K562 (cell line): ENCODE results near the gene CUTC. TPM values are rescaled to one million over a fixed set of nuclear protein-coding genes. Genes with fewer than 3 reads are reported as not detected.
A peak's percentile ranks its signal among the peaks of the same experiment; 100 is the strongest.
"Not testable (repeated sequence)": the region's sequence is repeated elsewhere in the genome, so short reads cannot be mapped to it uniquely, and the experiment has no call there.

Experiments
- ATAC-seq: fragments of 200-7000 bp; cut with Tn5 transposase; 3 replicates; pipeline ENCODE4 v1.9.1; 2020; ENCODE audit warnings: moderate library complexity
- BruUV-seq: library from RNA; stranded (reverse); fragments of 400-500 nt; replicated peaks from 2 replicates; lab custom pipeline; 2021; lab: Mats Ljungman, UMichigan
- CTCF ChIA-PET: fragments of 300-600 bp; formaldehyde crosslinking; extraction: SDS; loops from one replicate; lab custom pipeline; 2021; ENCODE audit warnings: low intra/inter-chr PET ratio; lab: Yijun Ruan, JAX
- POLR2A ChIA-PET: fragments of 300-600, 350-650 bp; sonication (Branson Sonifier 250); formaldehyde crosslinking; extraction: SDS; loops from one replicate; lab custom pipeline; 2021; ENCODE audit warnings: antibody characterized with exemption, inconsistent platforms; lab: Yijun Ruan, JAX
- DNase-seq, 4 experiments: peaks; one replicate each; pipeline versions ENCODE4 v3.0.0 to v3.0.0-alpha.2; 2011 to 2018; ENCODE audit warnings: low spot score in 3 of 4, mixed read lengths in 3 of 4; ENCODE audit errors: extremely low read depth in 1 of 4
- FAIRE-seq: peaks from 2 replicates; lab custom pipeline; 2011; peaks lifted over from hg19 to GRCh38; lab: Jason Lieb, UNC
- H2AFZ ChIP-seq: 2 replicates; pipeline ENCODE4 v1.6.0; 2011; ENCODE audit warnings: low read depth, low read length, control low read depth, inconsistent platforms
- H3K27ac ChIP-seq: fragments of 200-600 bp; 3 replicates; pipeline ENCODE4 v1.8.0; 2011; ENCODE audit warnings: low read depth, mild to moderate bottlenecking, control low read depth, inconsistent platforms, low read length, moderate library complexity, mixed read lengths; ENCODE audit errors: extremely low read depth
- H3K27me3 ChIP-seq, 2 experiments: fragments of 300-600 bp in 1 of 2; 2 replicates in 1 of 2; 3 replicates in 1 of 2; pipeline versions ENCODE4 v1.6.0 to v1.8.0; 2011; ENCODE audit warnings: inconsistent platforms in 2 of 2, low read length in 2 of 2, mild to moderate bottlenecking in 1 of 2, mixed read lengths in 1 of 2, moderate library complexity in 1 of 2; ENCODE audit not compliant: control insufficient read depth in 2 of 2, insufficient read depth in 2 of 2
- H3K36me3 ChIP-seq: fragments of 300-600 bp; 3 replicates; pipeline ENCODE4 v1.8.0; 2011; ENCODE audit warnings: mild to moderate bottlenecking, low read length, inconsistent platforms; ENCODE audit not compliant: control insufficient read depth, insufficient read depth
- H3K4me1 ChIP-seq, 2 experiments: fragments of 200-600 bp in 1 of 2; replicated peaks in 1 of 2; 2 replicates in 1 of 2; 3 replicates in 1 of 2; pipeline versions ENCODE4 v1.5.1 to v1.8.0; 2011; ENCODE audit warnings: inconsistent platforms in 2 of 2, low read length in 2 of 2, mild to moderate bottlenecking in 1 of 2, mixed read lengths in 1 of 2, moderate library complexity in 1 of 2; ENCODE audit not compliant: control insufficient read depth in 2 of 2, insufficient read depth in 2 of 2
- H3K4me2 ChIP-seq: 2 replicates; pipeline ENCODE4 v1.6.1; 2011; ENCODE audit warnings: low read length, control low read depth, inconsistent platforms, mixed read lengths; ENCODE audit not compliant: insufficient read depth
- H3K4me3 ChIP-seq: fragments of 200-600 bp; sonication (generic), shearing (Covaris generic); 2 replicates; pipeline ENCODE4 v1.5.1; 2016; ENCODE audit warnings: control low read depth, inconsistent platforms
- H3K79me2 ChIP-seq: fragments of 200-600 bp; 3 replicates; pipeline ENCODE4 v1.8.0; 2011; ENCODE audit warnings: low read length, inconsistent platforms; ENCODE audit not compliant: control insufficient read depth, insufficient read depth
- H3K9ac ChIP-seq, 2 experiments: 2 replicates each; pipeline versions ENCODE4 v1.6.0 to v1.6.1; 2011; ENCODE audit warnings: low read depth in 2 of 2, low read length in 2 of 2, control low read depth in 1 of 2, inconsistent platforms in 1 of 2, mild to moderate bottlenecking in 1 of 2, mixed read lengths in 1 of 2; ENCODE audit not compliant: insufficient read depth in 1 of 2
- H3K9me1 ChIP-seq: one replicate; pipeline ENCODE4 v1.6.0; 2011; ENCODE audit warnings: inconsistent platforms, mild to moderate bottlenecking, low read length, moderate library complexity; ENCODE audit not compliant: control insufficient read depth, insufficient read depth
- H3K9me3 ChIP-seq: replicated peaks from 2 replicates; pipeline ENCODE4 v1.5.1; 2011; ENCODE audit warnings: low read depth, low read length, inconsistent platforms; ENCODE audit not compliant: control insufficient read depth, insufficient read depth
- H4K20me1 ChIP-seq: replicated peaks from 2 replicates; pipeline ENCODE4 v1.6.1; 2011; ENCODE audit warnings: low read length, inconsistent platforms, mixed read lengths; ENCODE audit not compliant: control insufficient read depth, insufficient read depth
- CBX3 ChIP-seq, 2 experiments: IDR thresholded peaks; 1 replicate in 1 of 2; 2 replicates in 1 of 2; pipeline ENCODE4 v1.6.1; 2012; ENCODE audit warnings: inconsistent platforms in 2 of 2, low read length in 2 of 2, borderline replicate concordance in 1 of 2, control low read depth in 1 of 2
- PML ChIP-seq: IDR thresholded peaks from 2 replicates; pipeline ENCODE4 v1.6.1; 2012; ENCODE audit warnings: low read length, inconsistent platforms
- TRIM24 ChIP-seq, 2 experiments: fragments of 450-650 bp; IDR thresholded peaks; 2 replicates each; pipeline ENCODE4 v1.6.1; 2016
- TRIM28 ChIP-seq: fragments of 450-650 bp; IDR thresholded peaks from 2 replicates; pipeline ENCODE4 v1.6.1; 2017
- ZFP1 ChIP-seq: fragments of 450-650 bp; formaldehyde crosslinking; IDR thresholded peaks from 2 replicates; pipeline ENCODE4 v1.4.0; 2020; ENCODE audit warnings: mild to moderate bottlenecking, mixed read lengths
- ZNF280A ChIP-seq: fragments of 450-650 bp; IDR thresholded peaks from 2 replicates; pipeline ENCODE4 v1.6.1; 2018; ENCODE audit warnings: mild to moderate bottlenecking, low read depth; ENCODE audit not compliant: partially characterized antibody
- ZNF384 ChIP-seq: IDR thresholded peaks from 2 replicates; pipeline ENCODE4 v1.6.1; 2012; ENCODE audit warnings: low read depth, low read length, improper control_type of control experiment
- ZZZ3 ChIP-seq: fragments of 450-650 bp; IDR thresholded peaks from 2 replicates; pipeline ENCODE4 v1.6.1; 2016; ENCODE audit warnings: antibody characterized with exemption, mild to moderate bottlenecking, moderate library complexity
- WGBS: fragments of 100-300 bp; shearing (Covaris generic); methylation state at CpG from one replicate; pipeline ENCODE4 v1.1.6; 2016; ENCODE audit warnings: low coverage, mixed read lengths; ENCODE audit not compliant: insufficient coverage; ENCODE audit errors: missing lambda C conversion rate; 5-methylcytosine and 5-hydroxymethylcytosine counted together
- in situ Hi-C: fragments of 300-500 bp; cut with MboI; formaldehyde crosslinking; loops from 4 replicates; pipeline ENCODE4 v1.15.0; 2018; ENCODE audit warnings: inconsistent platforms, mixed read lengths
- intact Hi-C: fragments of 100-400 bp; cut with micrococcal nuclease; formaldehyde crosslinking; loops from 2 replicates; pipeline ENCODE4 v1.14.2; 2022
- polyA plus RNA-seq, 8 experiments: library from polyadenylated mRNA; depleted of rRNA in 4 of 8; stranded (reverse) in 5 of 8; unstranded in 3 of 8; fragments of >200 nt; fragmentation: Nextera tagmentation in 2 of 8; fragmentation: Illumina TruSeq in 1 of 8; extraction: Ambion mirVana in 2 of 8; extraction: Trizol in 1 of 8; gene quantifications; 2 replicates each; pipeline versions ENCODE4 v1.2.1 to v1.2.3, GENCODE V29; 2011 to 2014; ENCODE audit warnings: inconsistent platforms in 1 of 8, missing spikeins in 1 of 8
- total RNA-seq, 7 experiments: library from RNA; depleted of rRNA in 6 of 7; stranded (reverse); fragments of >200 nt in 6 of 7; fragmentation: Illumina TruSeq in 2 of 7; extraction: Trizol in 2 of 7; gene quantifications; 2 replicates each; pipeline versions ENCODE4 v1.2.1 to v1.2.3, GENCODE V29; 2011 to 2021; ENCODE audit warnings: low replicate concordance in 1 of 7

Gene CUTC
- total and polyA plus RNA-seq, 9 of the 15 experiments (the other 6 are each of a cell fraction or from before 2014, with no cell fraction given) = 18.6 to 69.3 (median 32.3) TPM

GRCh38 chr10:99734111-99734510, 2.1 kb downstream of the CUTC start:
- H3K4me3 ChIP-seq, CTCF ChIA-PET, ATAC-seq, BruUV-seq, H4K20me1 ChIP-seq, H3K27ac ChIP-seq, H3K9me3 ChIP-seq, in situ Hi-C loops, DNase-seq, H3K27me3 ChIP-seq, H3K9ac ChIP-seq, H3K9me1 ChIP-seq, H3K4me2 ChIP-seq, FAIRE-seq, H3K4me1 ChIP-seq, intact Hi-C loops, H2AFZ ChIP-seq: not testable (repeated sequence)
- POLR2A ChIA-PET = interaction anchor here (0.7 to 1.1 kb wide), 2 partner anchors 10 to 18 kb away, joined by 3 read pairs; no protein-coding TSS in a partner anchor
- peaks cover 34% of the 10 kb centered on the region for H3K79me2 ChIP-seq
- WGBS = 84% methylated on average over 4 of the region's 10 CpGs
- H3K36me3 ChIP-seq = peaks cover 37% of the 10 kb centered on the region; the same call in 1 of the 3 replicates

GRCh38 chr10:99740260-99740659, 8.2 kb downstream of the CUTC start:
- no peak for DNase-seq
- POLR2A ChIA-PET = interaction anchor here (0.6 to 0.7 kb wide), 3 partner anchors 12 to 365 kb away, joined by 3 to 4 read pairs (median 3); no protein-coding TSS in a partner anchor
- CTCF ChIA-PET = no interaction called here
- Histone ChIP-seq H4K20me1 (no peaks in the 10 kb centered on the region), H3K9me3 (no peaks in the 10 kb centered on the region; the same call in 1 of the 2 replicates), H3K27me3 (no peaks in the 10 kb centered on the region), H3K9me1 (no peaks in the 10 kb centered on the region), H3K4me2 (no peak overlapping the region), H2AFZ (no peak overlapping the region), H3K79me2 (no peaks in the 10 kb centered on the region), H3K9ac (no peak overlapping the region), H3K27ac (no peak overlapping the region), H3K36me3 (peaks cover 83% of the 10 kb centered on the region), H3K4me1 (no peaks in the 10 kb centered on the region), H3K4me3 (no peak overlapping the region)
- 95% methylated on average over 2 of the region's 2 CpGs for WGBS
- TF ChIP-seq ZNF384 = 0 out of 2 replicates have a peak, but pooled peaks have one; percentile 33
- peak in 1 of 2 experiments; percentile 55; a peak in 1 of 3 replicates for TF ChIP-seq CBX3 (IDR thresholded peaks at IDR 0.05; ENCODE audit: borderline replicate concordance in 1 of 2, low read length in 2 of 2)
- TF ChIP-seq ZNF280A = peak; percentile 40
- TF ChIP-seq TRIM28 = peak; percentile 48; the same call in 1 of the 2 replicates
- peak; percentile 51; the same call in 1 of the 2 replicates for TF ChIP-seq ZFP1 (CRISPR knock-in tag)
- TF ChIP-seq TRIM24 (IDR thresholded peaks at IDR 0.05) = 0 out of 4 replicates have a peak, but pooled peaks of 1 of the 2 experiments have one; percentile 12
- TF ChIP-seq PML = no peak
- no peak for TF ChIP-seq ZZZ3
- BruUV-seq = no TSS peak
- no peak for ATAC-seq
- in situ Hi-C loops = no loop called here
- intact Hi-C loops = no loop called here
- no peak for FAIRE-seq
